GM12864 (cell line): ENCODE data around the gene RGS4.

Experiments
- DNase-seq: peaks from one replicate; pipeline ENCODE4 v3.0.0-alpha.2; 2011; ENCODE audit warnings: low read depth
- H3K4me3 ChIP-seq: 2 replicates; pipeline ENCODE4 v1.5.1; 2011; ENCODE audit warnings: mild to moderate bottlenecking, low read depth, low read length, control low read depth
- TF ChIP-seq, protein P1 (sequence below): IDR thresholded peaks from 2 replicates; pipeline ENCODE4 v1.5.1; 2011; ENCODE audit warnings: low read depth, mild to moderate bottlenecking, moderate library complexity, low read length, control low read depth, inconsistent platforms; ENCODE audit errors: missing control alignments

The RGS4 gene

DNA sequence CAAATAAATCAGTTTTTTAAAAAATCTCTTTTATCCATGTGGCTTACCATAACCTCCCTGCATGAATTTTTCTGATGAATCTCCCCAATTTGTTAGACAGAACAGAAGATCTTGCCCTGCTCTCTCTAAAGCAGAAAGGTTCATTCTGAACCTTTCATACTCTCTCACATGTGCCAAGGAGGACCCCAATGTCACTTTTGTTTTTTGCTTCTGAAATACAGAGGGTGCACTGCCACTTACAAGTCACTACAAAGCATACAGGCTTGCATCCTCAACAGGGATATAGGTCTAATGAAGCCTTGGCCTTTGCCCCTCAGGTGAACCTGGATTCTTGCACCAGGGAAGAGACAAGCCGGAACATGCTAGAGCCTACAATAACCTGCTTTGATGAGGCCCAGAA is 4.8 kb downstream of the RGS4 start:
- DNase-seq = no peak
- TF ChIP-seq, protein P1, sequence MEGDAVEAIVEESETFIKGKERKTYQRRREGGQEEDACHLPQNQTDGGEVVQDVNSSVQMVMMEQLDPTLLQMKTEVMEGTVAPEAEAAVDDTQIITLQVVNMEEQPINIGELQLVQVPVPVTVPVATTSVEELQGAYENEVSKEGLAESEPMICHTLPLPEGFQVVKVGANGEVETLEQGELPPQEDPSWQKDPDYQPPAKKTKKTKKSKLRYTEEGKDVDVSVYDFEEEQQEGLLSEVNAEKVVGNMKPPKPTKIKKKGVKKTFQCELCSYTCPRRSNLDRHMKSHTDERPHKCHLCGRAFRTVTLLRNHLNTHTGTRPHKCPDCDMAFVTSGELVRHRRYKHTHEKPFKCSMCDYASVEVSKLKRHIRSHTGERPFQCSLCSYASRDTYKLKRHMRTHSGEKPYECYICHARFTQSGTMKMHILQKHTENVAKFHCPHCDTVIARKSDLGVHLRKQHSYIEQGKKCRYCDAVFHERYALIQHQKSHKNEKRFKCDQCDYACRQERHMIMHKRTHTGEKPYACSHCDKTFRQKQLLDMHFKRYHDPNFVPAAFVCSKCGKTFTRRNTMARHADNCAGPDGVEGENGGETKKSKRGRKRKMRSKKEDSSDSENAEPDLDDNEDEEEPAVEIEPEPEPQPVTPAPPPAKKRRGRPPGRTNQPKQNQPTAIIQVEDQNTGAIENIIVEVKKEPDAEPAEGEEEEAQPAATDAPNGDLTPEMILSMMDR = no peak
- no peak overlapping the region for H3K4me3 ChIP-seq

DNA sequence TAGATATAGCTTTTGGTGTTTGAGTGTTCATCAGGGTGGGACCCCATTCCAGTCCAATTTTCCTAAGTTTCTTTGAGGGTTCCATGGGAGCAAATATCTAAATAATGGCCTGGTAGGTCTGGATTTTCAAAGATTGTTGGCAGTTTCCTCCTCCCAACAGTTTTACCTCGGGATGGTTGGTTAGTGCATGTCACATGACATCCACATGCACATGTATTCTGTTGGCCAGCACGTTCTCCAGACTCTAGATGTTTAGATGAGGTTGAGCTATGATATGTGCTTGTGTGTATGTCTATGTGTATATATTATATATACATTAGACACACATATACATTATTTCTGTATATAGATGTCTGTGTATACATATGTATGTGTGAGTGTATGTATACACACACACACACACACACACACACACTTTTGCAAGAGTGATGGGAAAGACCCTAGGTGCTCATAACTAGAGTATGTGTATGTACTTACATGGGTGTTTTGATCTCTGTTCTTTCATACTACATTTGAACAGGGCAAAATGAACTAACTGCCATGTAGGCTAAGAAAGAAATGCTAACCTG is 5.6 kb downstream of the RGS4 start:
- no peak overlapping the region for H3K4me3 ChIP-seq
- TF ChIP-seq, protein P1 = no peak
- DNase-seq = no peak

DNA sequence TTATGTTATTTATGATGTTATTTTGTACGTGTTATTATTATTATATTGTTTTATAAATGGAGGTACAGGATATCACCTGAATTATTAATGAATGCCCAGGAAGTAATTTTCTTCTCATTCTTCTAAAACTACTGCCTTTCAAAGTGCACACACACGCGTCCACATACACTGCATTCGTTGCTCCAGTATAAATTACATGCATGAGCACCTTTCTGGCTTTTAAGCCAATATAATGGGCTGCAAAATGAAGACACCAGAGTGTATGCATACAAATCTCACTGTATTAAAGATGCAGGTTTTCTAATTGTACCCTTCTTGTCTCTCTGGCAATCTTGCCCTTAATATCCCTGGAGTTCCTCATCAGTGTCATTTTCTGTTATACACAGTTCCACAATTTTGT is 6.9 kb downstream of the RGS4 start:
- TF ChIP-seq, protein P1 = no peak
- H3K4me3 ChIP-seq = no peak overlapping the region
- DNase-seq = no peak

DNA sequence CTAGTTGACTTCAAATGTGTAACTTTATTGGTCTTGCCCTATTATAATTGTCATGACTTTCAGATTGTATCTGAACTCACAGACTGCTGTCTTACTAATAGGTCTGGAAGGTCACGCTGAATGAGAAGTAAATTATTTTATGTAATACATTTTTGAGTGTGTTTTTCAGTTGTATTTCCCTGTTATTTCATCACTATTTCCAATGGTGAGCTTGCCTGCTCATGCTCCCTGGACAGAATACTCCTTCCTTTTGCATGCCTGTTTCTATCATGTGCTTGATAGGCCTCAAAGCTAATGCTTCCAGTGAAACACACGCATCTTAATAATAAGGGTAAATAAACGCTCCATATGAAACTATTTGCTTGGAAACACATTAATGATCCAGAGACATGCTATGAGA is 7.3 kb downstream of the RGS4 start:
- DNase-seq = no peak
- TF ChIP-seq, protein P1 = no peak

DNA sequence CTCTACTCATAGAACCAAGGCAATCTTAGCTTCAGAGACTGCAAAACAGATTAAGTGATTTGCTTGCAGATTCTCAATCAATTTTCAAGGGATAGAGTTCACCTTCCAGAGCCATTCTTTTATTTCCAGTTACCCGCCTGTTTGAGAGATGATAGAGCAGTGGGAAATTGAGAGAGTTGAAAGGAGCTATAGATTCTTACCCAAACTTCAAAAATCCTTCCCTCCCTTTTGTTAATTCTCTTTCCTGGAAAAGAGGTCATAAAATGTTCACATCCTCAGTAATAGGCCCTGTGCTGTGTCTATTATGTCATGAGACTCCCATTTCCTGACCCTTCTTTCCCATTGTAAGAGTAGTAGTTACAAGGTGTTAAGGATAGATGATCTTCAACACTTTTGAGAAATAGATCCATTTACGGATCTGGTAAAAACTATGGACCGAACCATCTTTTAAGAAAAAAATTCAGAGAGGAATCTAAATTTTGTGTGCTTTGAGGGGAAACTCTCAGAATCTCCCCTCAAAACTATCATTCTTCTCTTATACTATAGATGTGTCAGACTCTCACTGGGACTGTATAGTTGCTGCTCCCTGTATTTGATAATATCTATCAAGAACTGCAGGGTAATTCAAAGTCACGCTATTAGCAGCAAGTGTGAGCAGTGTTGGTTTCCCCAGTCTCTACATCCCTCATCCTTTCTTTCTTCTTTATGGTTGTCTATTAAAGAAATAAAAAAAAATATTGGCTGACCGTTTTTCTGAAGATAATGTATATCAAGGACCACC is 8.0 kb downstream of the RGS4 start:
- no peak for DNase-seq
- H3K4me3 ChIP-seq = no peak overlapping the region
- TF ChIP-seq, protein P1 = no peak

More for the DNA sequence above, 7.3 kb downstream of the RGS4 start:
- no peak overlapping the region for H3K4me3 ChIP-seq

DNA sequence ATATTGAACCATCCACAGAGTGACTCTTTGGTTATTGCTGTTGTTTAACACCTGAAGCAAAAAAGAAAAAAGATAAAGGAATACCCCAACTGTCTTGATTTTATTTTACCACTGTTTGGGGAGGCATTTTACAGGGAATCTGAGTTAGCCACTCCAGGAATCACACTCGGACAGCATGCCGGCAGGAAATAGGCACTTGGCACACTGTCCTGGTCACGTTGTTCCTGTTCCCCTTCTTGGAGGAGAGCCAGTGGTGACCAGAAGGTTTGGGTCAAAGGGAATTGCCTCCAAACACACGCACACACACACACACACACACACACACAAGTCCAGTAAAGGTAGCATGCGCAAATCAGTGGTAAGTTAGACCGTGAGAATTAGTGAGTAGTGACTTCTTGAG is 13.8 kb downstream of the RGS4 start:
- TF ChIP-seq, protein P1 = no peak
- H3K4me3 ChIP-seq = no peak overlapping the region
- DNase-seq = no peak

DNA sequence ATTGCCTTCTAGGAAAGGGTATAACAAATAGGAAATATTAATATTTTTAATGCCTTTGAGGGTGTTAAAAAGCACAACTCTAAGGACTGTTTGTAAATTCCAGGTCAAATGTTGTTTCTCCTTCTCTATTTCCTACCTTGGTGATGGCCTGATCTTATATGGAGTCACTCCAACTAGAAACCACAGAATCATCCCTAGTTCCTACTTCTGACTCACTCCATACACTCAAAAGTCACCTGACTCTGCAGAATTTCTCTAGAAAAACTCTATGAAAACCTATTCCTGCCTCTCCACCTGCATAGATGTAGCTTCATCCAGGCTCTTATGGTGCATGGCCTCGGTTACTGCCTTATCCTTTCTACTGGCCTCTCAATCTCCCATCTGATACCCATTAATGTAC is 14.5 kb downstream of the RGS4 start:
- no peak for DNase-seq
- TF ChIP-seq, protein P1 = no peak
- H3K4me3 ChIP-seq = no peak overlapping the region
